Prostate gland (tissue), 2 donors: ENCODE results near the gene ARV1.

Experiments
- POLR2A ChIP-seq: fragments of 450-650 bp; IDR thresholded peaks from one replicate; pipeline ENCODE4 v1.6.1; 2016; ENCODE audit warnings: antibody characterized with exemption, mild to moderate bottlenecking
- POLR2AphosphoS5 ChIP-seq: sonication (generic); formaldehyde crosslinking; IDR thresholded peaks from one replicate; pipeline ENCODE4 v1.6.1; 2017; ENCODE audit warnings: antibody characterized with exemption
- TF ChIP-seq, protein P1 (sequence below), 4 experiments: fragments of 200-600 bp in 2 of 4; fragments of 450-650 bp in 2 of 4; sonication (generic) in 2 of 4; IDR thresholded peaks; 1 replicate in 3 of 4; 2 replicates in 1 of 4; pipeline ENCODE4 v1.5.1; 2016 to 2019; ENCODE audit warnings: antibody characterized with exemption in 4 of 4, mild to moderate bottlenecking in 2 of 4, moderate library complexity in 2 of 4

- TF ChIP-seq, protein P1, sequence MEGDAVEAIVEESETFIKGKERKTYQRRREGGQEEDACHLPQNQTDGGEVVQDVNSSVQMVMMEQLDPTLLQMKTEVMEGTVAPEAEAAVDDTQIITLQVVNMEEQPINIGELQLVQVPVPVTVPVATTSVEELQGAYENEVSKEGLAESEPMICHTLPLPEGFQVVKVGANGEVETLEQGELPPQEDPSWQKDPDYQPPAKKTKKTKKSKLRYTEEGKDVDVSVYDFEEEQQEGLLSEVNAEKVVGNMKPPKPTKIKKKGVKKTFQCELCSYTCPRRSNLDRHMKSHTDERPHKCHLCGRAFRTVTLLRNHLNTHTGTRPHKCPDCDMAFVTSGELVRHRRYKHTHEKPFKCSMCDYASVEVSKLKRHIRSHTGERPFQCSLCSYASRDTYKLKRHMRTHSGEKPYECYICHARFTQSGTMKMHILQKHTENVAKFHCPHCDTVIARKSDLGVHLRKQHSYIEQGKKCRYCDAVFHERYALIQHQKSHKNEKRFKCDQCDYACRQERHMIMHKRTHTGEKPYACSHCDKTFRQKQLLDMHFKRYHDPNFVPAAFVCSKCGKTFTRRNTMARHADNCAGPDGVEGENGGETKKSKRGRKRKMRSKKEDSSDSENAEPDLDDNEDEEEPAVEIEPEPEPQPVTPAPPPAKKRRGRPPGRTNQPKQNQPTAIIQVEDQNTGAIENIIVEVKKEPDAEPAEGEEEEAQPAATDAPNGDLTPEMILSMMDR (IDR thresholded peaks at IDR 0.05), result no peak
- no peak for TF ChIP-seq POLR2A
- no peak for TF ChIP-seq POLR2AphosphoS5
These were observed 49.8 kb downstream of the ARV1 start for GRCh38 chr1:231028682-231029081.
